Right ventricle myocardium superior (tissue), 1 donor: Measurements from ENCODE around the gene CORO2A. TPM values are rescaled to one million over a fixed set of nuclear protein-coding genes. Genes with fewer than 3 reads are reported as not detected.

Source experiments
- ATAC-seq: fragments of 200-7000 bp; cut with Tn5 transposase; one replicate; pipeline ENCODE4 v1.9.1; 2020; ENCODE audit warnings: mild to moderate bottlenecking; ENCODE audit not compliant: poor library complexity
- DNase-seq: peaks from one replicate; pipeline ENCODE4 v3.0.0-alpha.2; 2020
- intact Hi-C: fragments of 100-400 bp; cut with DNase I; formaldehyde crosslinking; loops from one replicate; pipeline ENCODE4 v1.11.2; 2022
- long read RNA-seq: library from polyadenylated mRNA; unstranded; transcript quantifications from one replicate; pipeline ENCODE4 v2.0.0, GENCODE V29; 2021
- total RNA-seq: library from RNA; stranded (reverse); fragmentation: NEBNext Ultra II Directional; extraction: Animal tissue kit (Norgen Biotek cat#: 25700); gene quantifications from one replicate; pipeline ENCODE4 v1.2.1, GENCODE V29; 2021
- donor health status: DM: no; HTN: yes; CAD: no; lungs with severe emphysema.

The CORO2A gene
- total RNA-seq, result 0.30 TPM
- long read RNA-seq, full-length matches to known transcripts, result 1 of 1 reads
- long read RNA-seq, partial matches to known transcripts, result 0 of 1 reads
- long read RNA-seq, other reads (novel, unspliced or antisense), result 0 of 1 reads

GRCh38 chr9:98192503-98193335 lies at the start of gene CORO2A:
TSS of gene CORO2A (minus strand) at chr9:98192637. CDS start at chr9:98157660, 34,977 bp downstream.
- ATAC-seq, result peak; percentile 94
- DNase-seq, result peak; percentile 82
- intact Hi-C loops, result no loop called here

- DNase-seq (no peak), ATAC-seq (no peak)
- intact Hi-C loops, result no loop called here
These were observed 49.2 kb upstream of the CORO2A start for GRCh38 chr9:98241357-98242300.

- DNase-seq (no peak), ATAC-seq (no peak)
- intact Hi-C loops, result no loop called here
These were observed 48.0 kb upstream of the CORO2A start for GRCh38 chr9:98240475-98240874.

GRCh38 chr9:98236901-98237487 lies 44.6 kb upstream of the CORO2A start:
- ATAC-seq, result no peak
- intact Hi-C loops, result no loop called here

GRCh38 chr9:98235126-98235525 lies 42.7 kb upstream of the CORO2A start:
- DNase-seq (no peak), ATAC-seq (no peak)
- intact Hi-C loops, result no loop called here

More at GRCh38 chr9:98236901-98237487, 44.6 kb upstream of the CORO2A start:
- no peak for DNase-seq

GRCh38 chr9:98234245-98234825 lies 41.9 kb upstream of the CORO2A start:
- DNase-seq (no peak), ATAC-seq (no peak)
- intact Hi-C loops, result no loop called here

- intact Hi-C loops, result no loop called here
- ATAC-seq (no peak), DNase-seq (no peak)
These were observed 40.5 kb upstream of the CORO2A start for GRCh38 chr9:98232926-98233325.

- no peak for ATAC-seq
- intact Hi-C loops, result no loop called here
These were observed 39.5 kb upstream of the CORO2A start for GRCh38 chr9:98231770-98232478.

GRCh38 chr9:98230789-98231188 lies 38.4 kb upstream of the CORO2A start:
- no peak for DNase-seq
- ATAC-seq, result no peak
- intact Hi-C loops, result no loop called here

More at GRCh38 chr9:98231770-98232478, 39.5 kb upstream of the CORO2A start:
- no peak for DNase-seq

GRCh38 chr9:98230304-98230703 lies 37.9 kb upstream of the CORO2A start:
- intact Hi-C loops, result no loop called here
- ATAC-seq, result no peak

GRCh38 chr9:98229620-98230019 lies 37.2 kb upstream of the CORO2A start:
- no peak for ATAC-seq
- no peak for DNase-seq
- intact Hi-C loops, result no loop called here

More at GRCh38 chr9:98230304-98230703, 37.9 kb upstream of the CORO2A start:
- DNase-seq, result no peak

GRCh38 chr9:98229090-98229395 lies 36.6 kb upstream of the CORO2A start:
- no peak for ATAC-seq
- DNase-seq, result no peak
- intact Hi-C loops, result no loop called here

GRCh38 chr9:98228392-98229089 lies 36.1 kb upstream of the CORO2A start:
- DNase-seq (no peak), ATAC-seq (no peak)
- intact Hi-C loops, result no loop called here

GRCh38 chr9:98227883-98228282 lies 35.4 kb upstream of the CORO2A start:
- intact Hi-C loops, result no loop called here
- ATAC-seq, result no peak
- no peak for DNase-seq

GRCh38 chr9:98226957-98227356 lies 34.5 kb upstream of the CORO2A start:
- ATAC-seq, result no peak
- no peak for DNase-seq
- intact Hi-C loops, result no loop called here

- ATAC-seq (no peak), DNase-seq (no peak)
- intact Hi-C loops, result no loop called here
These were observed 34.1 kb upstream of the CORO2A start for GRCh38 chr9:98226516-98226915.

- intact Hi-C loops, result no loop called here
- no peak for ATAC-seq
- DNase-seq, result no peak
These were observed 32.6 kb upstream of the CORO2A start for GRCh38 chr9:98225015-98225442.
